NOMO-1 treated with dmso at 0.1 percent for 144 hours (cell line): ENCODE measurements around the gene CD2BP2.

ENCODE experiments used
- DNase-seq: peaks from one replicate; lab custom pipeline; 2025; ENCODE audit not compliant: unreplicated experiment; lab: John Stamatoyannopoulos, UW

Gene CD2BP2

GRCh38 chr16:30379158-30379783 is 24.2 kb upstream of the CD2BP2 start:
- no peak for DNase-seq

DNA sequence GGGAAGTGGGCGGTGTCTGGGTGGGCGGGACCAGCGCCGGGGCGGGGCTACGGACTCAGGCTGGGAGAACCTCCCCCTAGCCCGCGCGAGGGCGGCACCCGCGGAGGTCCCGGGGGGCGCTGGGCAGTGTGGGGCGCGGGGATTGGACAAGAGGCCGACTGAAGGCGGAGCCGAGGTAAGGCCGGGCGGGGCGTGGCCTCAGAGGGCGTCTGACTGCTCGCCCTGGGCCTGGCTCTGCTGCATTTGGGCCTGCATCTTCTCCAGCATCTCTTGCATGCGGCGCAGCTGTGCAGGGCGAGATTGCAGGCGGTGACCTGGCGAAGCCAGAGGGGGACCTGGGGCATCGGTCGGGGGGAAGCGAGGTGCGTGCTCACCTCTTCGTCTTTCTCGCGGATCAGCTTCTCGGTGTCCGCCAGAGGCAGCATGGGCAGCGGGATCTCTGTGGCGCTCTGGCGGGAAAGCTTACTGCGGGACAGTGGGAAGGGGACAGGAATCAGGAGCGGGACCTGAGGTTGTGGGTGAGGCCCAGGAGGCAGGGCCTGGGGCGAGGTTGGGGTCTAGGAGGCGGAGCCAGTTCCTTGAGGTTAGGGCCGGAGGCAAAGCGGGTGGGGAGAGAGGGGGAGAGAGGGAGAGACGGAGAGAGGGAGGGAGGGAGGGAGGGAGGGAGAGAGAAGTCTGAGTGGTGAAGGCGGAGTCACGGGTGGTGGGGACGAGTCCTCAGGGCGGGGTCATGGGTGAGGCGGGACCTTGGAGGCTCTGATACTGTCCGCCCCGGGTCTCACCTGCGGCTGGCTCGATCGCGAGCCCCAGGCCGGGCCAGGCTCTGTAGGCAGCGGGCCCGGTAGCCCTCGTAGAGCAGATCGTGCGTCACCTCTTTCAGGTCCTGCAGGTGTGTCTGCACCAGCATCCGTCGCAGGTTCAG is 23.4 kb upstream of the CD2BP2 start:
- DNase-seq, result peak; percentile 95

DNA sequence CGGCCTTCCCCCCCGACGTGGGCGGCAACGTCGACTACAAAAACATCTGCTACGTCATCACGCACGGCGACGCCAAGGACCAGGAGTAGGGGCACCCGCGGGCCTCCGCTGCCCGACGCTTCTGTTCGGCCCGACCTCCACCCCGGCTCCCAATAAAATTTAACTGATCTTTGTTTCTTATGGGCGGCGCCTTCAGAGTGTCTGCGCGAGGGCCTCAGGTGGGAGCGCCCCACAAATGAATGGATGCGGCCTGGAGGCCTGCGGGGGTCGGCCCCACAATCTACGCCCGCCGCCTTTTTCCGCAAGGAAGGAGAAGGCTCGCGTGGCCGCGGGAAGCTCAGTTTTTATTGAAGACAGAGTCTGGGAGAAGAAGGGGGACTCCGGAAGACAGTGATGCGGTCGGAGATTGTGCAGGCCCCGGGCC is 22.7 kb upstream of the CD2BP2 start:
- DNase-seq, result peak; percentile 80

GRCh38 chr16:30377050-30377811 is 22.1 kb upstream of the CD2BP2 start:
- peak; percentile 67 for DNase-seq

- DNase-seq, result no peak
Measured at GRCh38 chr16:30376461-30376902, 21.4 kb upstream of the CD2BP2 start.

- no peak for DNase-seq
Measured at GRCh38 chr16:30375864-30376263, 20.8 kb upstream of the CD2BP2 start.

DNA sequence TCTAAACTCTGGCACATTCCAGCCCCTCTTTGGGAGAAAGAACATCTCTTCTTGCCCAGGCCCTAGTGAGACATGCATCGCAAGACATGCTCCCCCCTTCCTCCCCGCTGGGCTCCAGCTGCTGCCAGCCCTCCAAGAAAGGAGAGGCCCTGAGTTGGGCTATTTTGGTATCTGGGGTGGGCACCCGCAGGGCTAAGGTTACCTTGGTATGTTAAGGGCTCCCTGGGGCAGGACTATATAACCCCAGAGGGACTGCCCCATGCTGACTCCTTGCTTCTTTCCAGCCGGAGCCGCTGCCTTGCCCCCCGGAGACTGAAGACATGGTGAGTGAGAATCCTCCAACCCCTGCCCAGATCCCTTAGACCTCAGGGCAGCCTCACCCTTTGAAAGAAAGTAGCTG is 19.4 kb upstream of the CD2BP2 start, which contains the start of gene MYL11:
TSS of gene MYL11 (plus strand) at position 265 of the 400 bp plus-strand sequence. CDS start at position 321, 56 bp downstream.
- no peak for DNase-seq

- no peak for DNase-seq
Measured at GRCh38 chr16:30372725-30373124, 17.6 kb upstream of the CD2BP2 start.

GRCh38 chr16:30372038-30372712 is 17.1 kb upstream of the CD2BP2 start:
- DNase-seq, result no peak

- DNase-seq, result no peak
Measured at GRCh38 chr16:30371248-30371816, 16.2 kb upstream of the CD2BP2 start.

DNA sequence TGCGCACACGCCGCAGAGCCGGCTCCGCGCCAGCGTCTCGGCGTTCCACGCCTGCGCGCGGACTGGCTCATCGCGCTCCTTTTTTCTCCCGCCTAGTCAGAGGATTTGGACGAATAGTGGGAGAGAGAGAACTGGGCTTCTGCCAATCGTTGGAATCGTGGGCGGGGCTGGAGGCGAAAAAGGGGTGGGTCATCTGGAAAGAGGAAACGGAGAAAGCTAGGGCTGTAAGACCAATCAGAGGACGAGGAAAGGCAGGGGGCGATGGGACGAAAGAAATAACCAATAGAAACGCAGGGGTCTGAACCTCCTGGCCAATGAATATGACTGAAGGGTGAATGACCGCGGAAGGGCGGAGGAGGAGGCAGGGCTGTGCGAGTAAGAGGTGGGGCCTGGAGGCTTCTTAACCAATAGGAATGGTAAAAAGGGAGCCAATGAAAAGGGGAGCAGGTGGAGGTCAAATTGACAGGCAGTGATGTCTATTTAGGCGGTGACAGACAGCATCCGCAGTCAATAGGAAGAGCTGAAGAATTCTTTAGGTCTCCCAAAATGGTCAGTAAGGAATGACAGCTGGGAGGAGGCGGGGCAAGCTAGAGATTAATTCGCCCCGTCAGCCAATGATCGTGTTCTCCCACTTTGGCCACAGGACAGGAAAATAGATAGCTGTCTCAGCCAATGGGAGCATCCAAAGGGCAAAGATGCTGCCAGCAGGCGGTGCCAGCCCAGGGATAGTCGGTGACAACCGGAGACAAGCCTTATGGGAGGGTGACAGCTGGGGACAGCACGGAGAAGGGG is 15.5 kb upstream of the CD2BP2 start, which contains the start of gene TBC1D10B:
TSS of gene TBC1D10B (minus strand) at position 39 of the 792 bp plus-strand sequence. CDS start 311 bp downstream, outside the sequence.
- DNase-seq, result peak; percentile 100

DNA sequence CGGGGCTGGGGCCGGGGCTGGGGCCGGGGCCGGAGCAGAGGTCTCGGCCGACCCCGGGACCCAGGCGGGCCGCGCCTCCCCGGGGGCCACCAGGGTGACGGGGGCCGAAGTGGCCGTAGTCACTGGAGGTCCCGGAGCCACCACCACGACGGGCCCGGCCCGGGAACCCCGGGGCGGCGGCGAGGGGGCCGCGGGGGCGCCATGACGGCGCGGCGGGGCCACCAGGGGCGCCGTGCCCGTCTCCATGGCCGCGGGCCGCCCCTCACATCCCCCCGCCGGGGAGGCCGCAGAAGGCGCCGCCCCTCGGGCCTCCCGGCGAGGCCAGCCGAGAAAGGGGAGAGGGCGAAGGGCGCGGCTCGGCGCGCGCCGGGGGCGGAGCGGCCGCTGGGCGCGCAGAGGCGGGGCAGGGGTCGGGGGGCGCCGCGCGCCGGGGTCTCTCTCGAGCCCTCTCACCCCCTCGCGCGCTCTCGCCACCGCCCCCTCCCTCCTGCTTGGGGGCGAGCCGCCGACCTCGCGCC is 14.9 kb upstream of the CD2BP2 start:
- no peak for DNase-seq

GRCh38 chr16:30369091-30369937 is 14.2 kb upstream of the CD2BP2 start:
- DNase-seq, result no peak

DNA sequence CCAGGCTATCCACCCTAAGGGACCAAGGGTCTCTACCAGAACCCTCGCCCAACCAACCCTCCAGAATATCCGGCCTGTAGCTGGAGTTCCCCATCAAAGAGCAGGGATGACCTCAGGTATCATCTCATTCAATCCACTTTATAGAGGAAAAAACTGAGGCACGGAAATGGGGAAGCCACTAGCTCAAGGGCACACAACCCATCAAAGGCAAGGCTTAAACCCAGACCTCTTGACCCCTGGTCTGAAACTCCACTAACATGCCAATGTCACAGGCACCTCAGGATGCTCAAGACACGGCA is 13.6 kb upstream of the CD2BP2 start:
- no peak for DNase-seq

DNA sequence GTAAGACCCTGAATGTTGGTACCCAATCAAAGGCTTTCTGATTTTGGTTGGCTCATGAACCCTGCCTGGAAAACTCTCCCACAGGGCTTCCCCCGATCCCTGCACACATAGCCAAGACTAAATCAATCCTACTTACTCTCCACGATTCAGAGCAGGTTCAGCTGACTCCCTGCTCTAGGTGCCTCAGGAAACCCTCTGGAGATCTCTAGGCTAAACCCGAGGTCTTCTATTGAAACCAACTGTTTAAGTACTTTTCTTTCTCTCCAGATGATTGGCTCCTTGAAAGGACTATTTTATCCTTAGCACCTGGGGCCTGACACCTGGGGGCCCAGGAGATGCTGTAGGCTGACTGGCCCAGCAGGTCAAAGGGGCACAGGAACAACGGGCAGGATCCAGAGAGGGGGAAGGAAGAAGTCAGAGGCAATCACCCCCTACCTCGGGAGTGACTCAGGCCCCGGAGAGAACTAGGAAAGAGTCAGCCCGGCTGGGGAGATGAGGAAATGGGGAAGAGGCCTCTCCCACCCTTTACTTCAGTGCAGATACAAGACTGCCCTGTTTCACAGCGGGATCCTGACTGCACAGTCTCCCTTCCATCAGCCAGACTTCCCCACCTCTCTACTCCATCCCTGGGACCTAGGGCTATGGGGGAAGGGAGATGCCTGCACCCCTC is 13.1 kb upstream of the CD2BP2 start:
- peak; percentile 40 for DNase-seq

- DNase-seq, result no peak
Measured at GRCh38 chr16:30367349-30368009, 12.4 kb upstream of the CD2BP2 start.

- DNase-seq, result no peak
Measured at GRCh38 chr16:30366511-30366910, 11.4 kb upstream of the CD2BP2 start.
